HepG2 (cell line): ENCODE data around the gene DELE1. TPM values are rescaled to one million over a fixed set of nuclear protein-coding genes. Genes with fewer than 3 reads are reported as not detected.
A peak's percentile ranks its signal among the peaks of the same experiment; 100 is the strongest.

ENCODE experiments used
- ATF3 ChIP-seq: sonication (generic); formaldehyde crosslinking; IDR thresholded peaks from 2 replicates; pipeline ENCODE4 v1.4.0; 2020; ENCODE audit warnings: missing genetic modification reagents
- DZIP1 ChIP-seq: sonication (generic); formaldehyde crosslinking; IDR thresholded peaks from 2 replicates; pipeline ENCODE4 v1.5.0; 2020; ENCODE audit warnings: mild to moderate bottlenecking, missing genetic modification reagents
- EEA1 ChIP-seq: sonication (generic); formaldehyde crosslinking; IDR thresholded peaks from 2 replicates; pipeline ENCODE4 v1.5.1; 2020; ENCODE audit warnings: mild to moderate bottlenecking, missing genetic modification reagents, borderline replicate concordance
- RERE ChIP-seq: IDR thresholded peaks from 2 replicates; pipeline ENCODE4 v1.6.1; 2016; ENCODE audit warnings: low read depth, missing genetic modification reagents, missing compliant biosample characterization
- RNF2 ChIP-seq: fragments of 450-650 bp; conservative IDR thresholded peaks from 2 replicates; pipeline ENCODE4 v1.6.1; 2016; ENCODE audit warnings: low read depth
- THRA ChIP-seq: sonication (generic); formaldehyde crosslinking; IDR thresholded peaks from 2 replicates; pipeline ENCODE4 v1.4.0; 2020; ENCODE audit warnings: missing genetic modification reagents, borderline replicate concordance
- ZBTB21 ChIP-seq: sonication (generic); formaldehyde crosslinking; IDR thresholded peaks from 2 replicates; pipeline ENCODE4 v1.4.0; 2020; ENCODE audit warnings: missing genetic modification reagents
- ZBTB33 ChIP-seq: sonication (generic); formaldehyde crosslinking; IDR thresholded peaks from 2 replicates; pipeline ENCODE4 v1.4.0; 2020; ENCODE audit warnings: missing genetic modification reagents
- ZBTB42 ChIP-seq: sonication (generic); formaldehyde crosslinking; IDR thresholded peaks from 2 replicates; pipeline ENCODE4 v1.5.0; 2020; ENCODE audit warnings: mild to moderate bottlenecking, missing genetic modification reagents
- ZNF275 ChIP-seq: sonication (generic); formaldehyde crosslinking; IDR thresholded peaks from 2 replicates; pipeline ENCODE4 v1.8.0; 2022; ENCODE audit warnings: missing genetic modification reagents, mild to moderate bottlenecking, inconsistent platforms, borderline replicate concordance
- ZNF331 ChIP-seq: sonication (generic); formaldehyde crosslinking; IDR thresholded peaks from 2 replicates; pipeline ENCODE4 v1.4.0; 2020; ENCODE audit warnings: missing genetic modification reagents
- ZNF432 ChIP-seq: sonication (generic); formaldehyde crosslinking; IDR thresholded peaks from 2 replicates; pipeline ENCODE4 v1.5.0; 2020; ENCODE audit warnings: missing genetic modification reagents, mild to moderate bottlenecking, borderline replicate concordance
- ZNF558 ChIP-seq: sonication (generic); formaldehyde crosslinking; IDR thresholded peaks from 2 replicates; pipeline ENCODE4 v1.9.0; 2022; ENCODE audit warnings: mild to moderate bottlenecking, missing genetic modification reagents, borderline replicate concordance
- ZNF577 ChIP-seq: sonication (generic); formaldehyde crosslinking; IDR thresholded peaks from 2 replicates; pipeline ENCODE4 v1.4.0; 2020; ENCODE audit warnings: mild to moderate bottlenecking, low read depth, missing genetic modification reagents, borderline replicate concordance
- polyA plus RNA-seq, 8 experiments: library from polyadenylated mRNA; depleted of rRNA in 3 of 8; stranded (reverse) in 7 of 8; unstranded in 1 of 8; fragments of >200 nt; fragmentation: Illumina TruSeq in 4 of 8; extraction: Trizol in 4 of 8; gene quantifications; 2 replicates each; pipeline versions ENCODE4 v1.2.1 to v1.2.3, GENCODE V29; 2011 to 2016; ENCODE audit warnings: low read depth in 4 of 8, missing spikeins in 1 of 8, mixed read lengths in 1 of 8; ENCODE audit not compliant: insufficient read depth in 1 of 8
- total RNA-seq, 5 experiments: library from RNA; depleted of rRNA; stranded (reverse); fragments of >200 nt; fragmentation: Illumina TruSeq; extraction: Trizol; gene quantifications; 2 replicates each; pipeline ENCODE4 v1.2.3, GENCODE V29; 2016; ENCODE audit warnings: low read depth in 1 of 5

Gene DELE1
- total and polyA plus RNA-seq, 2 of the 13 experiments (the other 11 are each of a cell fraction or from before 2014, with no cell fraction given): 57.5 to 90.3 TPM

GRCh38 chr5:141923448-141924313 lies at the start of gene DELE1 (continued):
- TF ChIP-seq ZNF331 (CRISPR knock-in tag) (0 out of 2 replicates have a peak, but pooled peaks have one; percentile 57), ZBTB21 (CRISPR knock-in tag) (peak; percentile 70; the same call in 1 of the 2 replicates), EEA1 (no peak), ZNF275 (CRISPR knock-in tag) (no peak), RNF2 (peak; percentile 75), DZIP1 (no peak), ZNF432 (CRISPR knock-in tag) (no peak), ZNF577 (CRISPR knock-in tag) (peak; percentile 79; the same call in 1 of the 2 replicates), ATF3 (no peak), THRA (peak; percentile 48; the same call in 1 of the 2 replicates), ZBTB33 (CRISPR knock-in tag) (no peak), RERE (CRISPR knock-in tag) (no peak; the same call in 1 of the 2 replicates), ZBTB42 (0 out of 2 replicates have a peak, but pooled peaks have one; percentile 70), ZNF558 (CRISPR knock-in tag) (no peak)
